GOT3 (cell line): ENCODE measurements around the gene THUMPD3.

Experiments used
- DNase-seq: peaks from one replicate; lab custom pipeline; 2025; ENCODE audit warnings: mixed read lengths; lab: John Stamatoyannopoulos, UW

The THUMPD3 gene, protein sequence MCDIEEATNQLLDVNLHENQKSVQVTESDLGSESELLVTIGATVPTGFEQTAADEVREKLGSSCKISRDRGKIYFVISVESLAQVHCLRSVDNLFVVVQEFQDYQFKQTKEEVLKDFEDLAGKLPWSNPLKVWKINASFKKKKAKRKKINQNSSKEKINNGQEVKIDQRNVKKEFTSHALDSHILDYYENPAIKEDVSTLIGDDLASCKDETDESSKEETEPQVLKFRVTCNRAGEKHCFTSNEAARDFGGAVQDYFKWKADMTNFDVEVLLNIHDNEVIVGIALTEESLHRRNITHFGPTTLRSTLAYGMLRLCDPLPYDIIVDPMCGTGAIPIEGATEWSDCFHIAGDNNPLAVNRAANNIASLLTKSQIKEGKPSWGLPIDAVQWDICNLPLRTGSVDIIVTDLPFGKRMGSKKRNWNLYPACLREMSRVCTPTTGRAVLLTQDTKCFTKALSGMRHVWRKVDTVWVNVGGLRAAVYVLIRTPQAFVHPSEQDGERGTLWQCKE

DNA sequence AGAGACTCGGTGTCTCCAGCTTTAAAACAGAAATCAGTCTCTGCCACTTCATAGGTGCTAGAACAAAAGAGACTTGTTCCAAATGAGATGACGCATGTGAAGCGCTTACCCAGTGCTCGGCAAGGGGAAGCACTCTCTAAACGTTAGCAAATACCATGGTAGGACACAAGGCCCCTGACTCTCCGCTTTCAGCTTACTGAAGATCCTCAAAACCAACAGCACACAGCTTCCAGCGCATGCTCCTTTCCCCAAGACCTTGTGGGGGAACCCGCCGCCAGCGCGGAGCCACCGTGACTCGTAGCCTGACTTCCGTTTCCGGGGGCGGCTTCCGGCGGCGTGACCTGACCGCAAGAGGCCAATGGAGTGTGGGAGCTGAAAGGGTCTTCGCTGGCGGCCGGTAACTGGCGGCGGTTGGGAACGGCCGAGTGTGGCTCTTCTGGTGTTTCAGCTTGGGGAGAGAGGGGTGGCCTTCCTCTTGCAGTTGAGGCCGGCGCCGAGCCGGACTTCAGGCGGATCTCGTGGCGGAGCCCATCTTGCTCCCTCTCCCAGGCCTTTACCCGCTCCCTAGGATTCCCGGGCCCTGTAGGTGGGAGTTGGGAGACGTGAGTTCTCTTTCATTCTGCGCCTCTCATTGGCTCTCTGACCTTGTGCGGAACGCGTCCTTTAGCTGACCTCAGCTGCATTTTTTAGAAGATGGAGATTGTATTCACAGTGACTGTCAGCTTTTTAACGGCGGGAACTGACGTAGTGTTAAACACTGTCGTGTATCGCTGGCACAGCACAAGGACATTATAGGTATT is at the start of gene THUMPD3:
TSS of gene THUMPD3 (plus strand) at position 324 of the 800 bp plus-strand sequence. CDS start 2,015 bp downstream, outside the sequence.
- peak; percentile 64 for DNase-seq

DNA sequence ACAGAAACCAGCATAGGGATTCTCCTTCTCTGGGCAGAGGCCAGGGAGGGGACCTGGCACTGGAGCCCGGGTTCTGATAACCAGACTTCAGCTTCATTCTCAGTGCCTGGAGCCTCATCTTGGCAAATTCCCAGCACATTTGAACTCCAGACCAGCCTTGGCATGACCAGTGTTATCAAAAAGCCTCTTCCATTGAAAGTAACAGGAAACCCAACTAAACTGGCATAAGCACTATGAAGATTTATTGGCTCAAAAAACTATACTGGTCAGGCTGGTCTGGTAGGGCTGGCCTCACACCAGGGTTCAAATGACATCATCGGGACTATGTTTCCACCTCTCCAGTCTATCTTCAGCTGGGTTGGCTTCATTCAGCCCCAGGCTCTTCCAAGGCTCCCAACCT is 48.1 kb upstream of the THUMPD3 start:
- no peak for DNase-seq

DNA sequence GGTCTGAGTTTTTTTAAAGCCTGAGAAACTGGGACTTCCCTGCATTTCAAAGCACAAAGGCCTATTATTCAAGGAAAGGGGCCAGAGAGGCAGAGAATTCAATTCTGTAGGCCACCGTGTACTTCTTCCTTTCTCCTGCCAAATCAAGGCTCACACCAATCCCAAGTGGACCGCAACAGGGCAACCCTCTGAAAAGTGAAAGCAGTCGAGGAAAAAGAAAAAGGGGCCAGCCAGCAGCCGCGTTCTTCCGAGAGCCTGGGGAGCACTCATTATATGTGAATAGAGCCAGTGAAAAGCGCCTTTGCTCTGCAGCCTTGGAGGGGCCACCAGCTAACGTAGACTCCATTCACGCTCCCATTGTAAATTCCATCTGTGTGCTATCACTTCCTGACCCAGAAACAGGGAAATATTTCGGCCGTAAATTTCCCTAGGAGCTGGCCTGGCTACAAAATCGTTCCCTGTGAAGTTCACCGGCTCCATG is 45.9 kb upstream of the THUMPD3 start:
- DNase-seq, result no peak

DNA sequence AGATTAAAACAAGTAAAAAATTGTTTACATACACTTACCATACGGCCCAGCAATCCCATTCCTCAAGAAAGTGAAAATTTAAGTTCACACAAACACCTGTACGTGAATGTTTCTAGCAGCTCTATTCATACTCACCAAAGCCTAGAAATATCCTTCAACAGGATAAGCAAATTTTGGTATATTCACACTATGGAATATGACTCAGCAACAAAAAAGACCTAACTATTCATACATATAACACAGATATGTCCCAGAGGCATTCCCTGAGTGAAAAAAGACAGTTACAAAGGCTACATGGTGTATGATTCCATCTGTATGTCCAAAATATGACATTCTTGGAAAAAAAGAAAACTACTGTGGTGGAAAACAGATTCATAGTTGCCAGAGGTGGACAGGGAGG is 40.1 kb upstream of the THUMPD3 start:
- DNase-seq, result no peak

DNA sequence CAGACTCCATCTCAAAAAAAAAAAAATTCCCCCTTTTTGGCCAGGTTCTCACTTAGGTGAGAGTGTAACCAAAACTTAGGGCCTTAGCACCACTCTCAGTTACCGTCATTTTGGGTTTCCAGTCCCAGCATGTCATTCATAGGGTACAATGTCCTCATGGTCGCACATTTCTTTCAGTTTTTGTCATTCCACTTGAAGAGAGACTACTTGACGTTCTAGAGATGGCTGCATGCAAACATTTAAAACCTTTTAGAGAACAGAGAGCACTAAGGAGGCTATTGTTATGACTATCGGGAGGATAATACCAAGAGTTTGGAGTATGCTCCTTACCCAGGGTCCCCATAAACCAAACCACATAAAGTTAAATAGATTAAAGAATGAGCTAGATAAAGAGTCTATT is 37.9 kb upstream of the THUMPD3 start:
- DNase-seq, result no peak

DNA sequence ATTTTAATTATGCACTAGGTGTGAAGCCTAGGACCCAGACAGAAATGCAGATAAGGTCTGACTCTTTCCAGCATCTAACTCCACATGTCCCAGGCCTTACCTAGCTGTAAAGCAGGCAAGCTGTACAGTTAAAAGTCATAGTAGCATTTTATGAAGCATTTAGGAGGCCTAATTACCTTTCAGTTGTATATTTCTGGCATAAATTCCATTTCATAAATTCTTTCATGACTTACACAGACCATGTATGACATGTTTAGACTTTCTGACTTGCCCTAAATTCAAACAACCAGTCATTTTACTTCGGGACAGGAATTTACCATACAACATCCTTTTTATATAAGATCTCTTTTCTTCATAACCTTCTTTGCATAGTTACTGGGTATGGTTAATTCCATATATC is 35.3 kb upstream of the THUMPD3 start:
- no peak for DNase-seq

DNA sequence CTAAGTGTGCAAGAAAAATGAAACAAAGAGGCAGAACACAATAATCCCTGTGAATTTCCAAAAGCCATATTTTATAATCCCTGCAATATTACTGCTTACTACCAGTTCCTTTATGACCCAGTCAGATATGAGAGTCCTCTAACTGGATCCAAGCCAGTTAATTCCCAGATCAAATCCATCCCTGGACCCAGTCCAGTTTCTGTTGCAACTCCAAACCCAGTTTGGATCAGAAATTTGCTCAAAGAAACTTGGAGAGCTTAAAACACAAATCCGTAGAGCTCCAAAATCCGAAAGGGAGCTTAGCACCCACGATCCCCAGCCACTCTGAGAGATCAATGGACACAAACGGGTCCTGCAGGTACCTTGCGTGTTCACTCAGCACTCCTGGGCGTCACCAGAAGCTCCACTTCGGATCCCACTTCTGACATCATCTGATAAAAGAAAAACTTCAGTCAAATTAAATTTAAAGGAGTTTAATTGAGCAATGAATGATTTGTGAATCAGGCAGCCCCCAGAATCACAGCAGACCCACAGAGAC is 32.6 kb upstream of the THUMPD3 start:
- no peak for DNase-seq

DNA sequence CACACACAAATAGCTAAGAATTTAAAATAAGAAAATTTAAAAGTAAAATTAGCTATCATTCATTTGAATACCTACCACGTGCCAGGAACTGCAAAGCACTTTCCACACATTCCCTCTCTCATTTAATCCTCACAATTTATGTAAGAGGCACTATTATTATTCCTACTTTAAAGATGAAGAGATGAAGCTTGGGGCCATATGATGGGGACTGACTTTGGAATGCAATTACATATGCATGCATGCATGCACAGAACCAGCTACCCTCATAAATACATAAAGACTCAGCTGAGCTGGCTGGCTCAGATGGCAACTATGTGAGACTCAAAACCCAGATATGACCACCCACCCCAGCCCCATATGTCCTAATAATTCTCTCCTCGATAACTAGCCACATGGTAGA is 31.7 kb upstream of the THUMPD3 start:
- DNase-seq, result no peak

DNA sequence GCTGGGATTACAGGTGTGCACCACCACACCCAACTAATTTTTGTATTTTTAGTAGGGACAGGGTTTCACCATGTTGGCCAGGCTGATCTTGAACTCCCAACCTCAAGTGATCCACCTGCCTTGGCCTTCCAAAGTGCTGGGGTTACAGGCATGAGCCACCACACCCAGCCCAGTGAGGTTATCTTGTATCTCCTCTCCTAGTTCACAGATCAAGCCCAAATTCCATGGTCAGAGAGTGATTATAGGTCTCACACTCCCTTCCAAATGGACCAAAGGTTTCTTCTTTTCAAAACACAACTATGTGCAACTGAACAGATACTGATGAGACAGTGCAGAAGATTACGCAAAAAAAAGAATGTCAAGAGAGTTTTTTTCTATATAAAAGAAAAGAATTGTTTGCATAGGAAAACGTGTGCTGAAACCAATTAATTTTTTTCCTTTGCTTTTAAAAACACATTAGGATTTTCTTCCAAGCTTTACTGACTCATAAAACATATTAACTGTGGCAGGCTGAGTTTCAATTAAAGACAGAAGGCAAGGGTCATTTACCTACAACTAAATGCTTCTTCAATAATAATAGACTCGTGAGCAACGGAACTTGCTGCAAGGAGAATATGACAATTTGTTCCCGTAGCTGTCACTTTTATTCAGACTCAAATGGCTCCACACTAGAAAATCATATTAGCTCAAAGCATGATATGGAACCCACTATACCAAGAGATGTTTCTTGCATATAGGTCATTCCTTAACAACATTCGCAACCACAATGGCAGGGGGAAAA is 30.4 kb upstream of the THUMPD3 start:
- no peak for DNase-seq

DNA sequence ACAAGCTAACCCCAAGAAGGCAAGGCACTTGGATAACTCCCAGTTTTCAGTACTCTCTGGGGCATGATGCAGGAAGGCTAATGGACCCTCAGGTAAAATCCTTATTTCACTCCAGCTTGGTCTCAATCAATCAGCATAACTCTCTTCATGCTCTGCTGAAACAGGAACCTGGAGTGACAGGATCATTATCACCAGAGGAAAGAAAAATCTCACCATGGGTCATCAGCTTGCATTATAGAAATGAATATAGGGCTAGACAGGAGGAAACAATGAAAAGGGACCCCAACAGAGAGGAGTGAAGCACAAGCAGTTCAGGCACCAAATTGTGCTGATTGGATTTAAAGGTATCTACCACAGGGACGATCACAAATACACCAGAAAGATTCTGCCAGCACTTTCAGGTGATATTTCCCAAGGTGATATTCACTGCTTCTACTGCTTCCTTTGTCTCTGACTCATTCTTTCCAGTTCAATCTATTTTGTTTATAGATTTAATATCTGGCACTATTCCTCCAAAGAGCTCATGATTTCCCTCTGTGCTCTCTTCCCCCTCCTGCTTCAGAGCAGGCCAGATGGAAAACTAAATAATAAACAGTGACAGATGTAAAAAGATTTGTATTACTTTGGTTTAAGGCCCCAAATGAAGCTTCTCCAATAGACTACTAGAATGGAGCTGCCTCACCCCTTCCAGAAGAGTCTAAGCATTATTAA is 22.9 kb upstream of the THUMPD3 start:
- DNase-seq, result no peak

DNA sequence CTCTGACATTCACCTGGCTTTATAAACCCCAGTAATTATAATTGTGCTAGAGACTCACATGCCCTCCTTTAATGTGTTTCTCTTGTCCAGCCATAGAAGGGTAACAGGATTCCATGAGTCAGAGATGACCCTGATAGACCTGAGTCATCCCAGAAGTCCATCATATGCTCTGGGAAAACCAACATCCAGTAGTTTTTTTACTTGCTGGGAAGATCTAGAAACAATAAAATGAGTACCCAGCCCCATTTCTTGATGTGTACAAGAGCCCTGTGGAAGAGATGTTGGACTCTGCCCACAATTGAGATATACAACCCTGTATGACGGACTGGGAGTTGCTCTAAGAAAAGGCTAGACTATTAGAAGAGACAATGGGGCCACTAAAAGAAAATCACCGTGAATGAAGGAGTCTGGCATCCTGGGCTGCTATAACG is 22.4 kb upstream of the THUMPD3 start:
- DNase-seq, result no peak

DNA sequence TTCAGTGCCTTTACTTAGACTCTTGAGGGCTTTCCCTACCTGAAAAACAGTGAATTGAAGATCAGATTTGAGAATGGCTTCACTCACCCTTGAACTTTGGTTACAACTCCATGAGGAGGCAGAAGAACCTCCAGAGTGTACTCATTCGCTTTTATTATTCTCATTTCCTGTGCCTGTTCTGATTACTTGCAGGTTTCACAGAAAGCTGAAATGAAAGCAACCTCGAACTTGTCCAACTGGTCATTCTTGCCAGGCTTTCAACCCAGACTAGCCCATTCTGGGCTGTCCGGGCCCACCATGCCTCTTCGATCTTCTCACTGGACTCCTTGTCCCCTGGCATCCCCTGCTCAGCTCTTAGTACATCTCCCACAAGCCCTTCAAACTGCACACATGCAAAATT is 20.2 kb upstream of the THUMPD3 start:
- DNase-seq, result no peak

DNA sequence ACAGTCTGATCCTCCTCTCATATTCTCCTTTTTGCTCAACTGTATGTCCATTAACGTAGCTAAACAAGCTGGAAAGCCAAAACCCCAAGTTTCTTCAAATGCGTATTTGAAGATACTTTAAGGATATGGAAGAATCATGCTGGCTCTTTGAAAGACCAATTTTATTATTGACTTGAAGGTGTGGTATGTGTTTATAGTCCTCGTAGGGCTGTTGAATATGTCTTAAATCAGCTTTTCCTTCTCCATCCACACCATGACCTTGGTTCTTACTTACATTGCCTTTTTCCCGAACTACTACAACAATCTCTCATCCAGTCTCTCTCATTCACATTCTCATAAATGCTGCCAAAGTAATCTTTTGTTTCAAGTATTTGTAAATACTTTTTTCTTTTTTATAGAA is 19.7 kb upstream of the THUMPD3 start:
- DNase-seq, result no peak

DNA sequence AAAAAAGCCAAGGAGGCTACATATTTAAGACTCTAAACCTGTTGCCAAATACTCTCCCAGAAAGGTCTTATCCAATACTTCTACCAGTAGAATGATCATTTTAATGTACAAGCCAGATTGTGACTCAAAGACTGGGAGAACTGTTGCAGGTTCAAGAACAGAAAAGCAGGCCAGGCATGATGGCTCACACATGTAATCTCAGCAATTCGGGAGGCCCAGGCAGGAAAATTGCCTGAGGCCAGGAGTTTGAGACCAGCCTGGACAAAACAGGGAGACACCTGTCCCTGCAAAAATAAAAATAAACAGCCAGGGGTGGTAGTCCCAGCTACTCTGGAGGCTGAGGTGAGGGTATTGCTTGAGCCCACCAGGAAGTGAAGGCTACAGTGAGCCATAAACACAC is 17.8 kb upstream of the THUMPD3 start:
- no peak for DNase-seq

DNA sequence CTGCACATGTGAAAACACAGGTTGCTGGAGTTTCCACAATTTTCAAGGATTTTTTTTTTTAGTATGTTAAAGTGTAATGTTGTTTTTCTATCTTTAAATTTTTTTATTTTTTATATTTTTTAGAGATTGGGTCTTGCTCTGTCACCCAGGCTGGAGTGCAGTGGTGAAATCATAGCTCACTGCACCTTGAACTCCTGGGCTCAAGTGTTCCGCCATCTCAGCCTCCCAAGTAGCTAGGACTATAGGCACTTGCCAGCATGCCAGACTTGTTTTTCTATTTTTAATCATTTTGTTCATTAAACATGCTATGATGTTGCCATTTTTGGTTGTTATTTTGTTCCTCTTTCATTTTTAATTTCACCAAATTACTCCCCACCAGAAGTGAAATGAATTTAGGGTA is 16.7 kb upstream of the THUMPD3 start:
- no peak for DNase-seq

DNA sequence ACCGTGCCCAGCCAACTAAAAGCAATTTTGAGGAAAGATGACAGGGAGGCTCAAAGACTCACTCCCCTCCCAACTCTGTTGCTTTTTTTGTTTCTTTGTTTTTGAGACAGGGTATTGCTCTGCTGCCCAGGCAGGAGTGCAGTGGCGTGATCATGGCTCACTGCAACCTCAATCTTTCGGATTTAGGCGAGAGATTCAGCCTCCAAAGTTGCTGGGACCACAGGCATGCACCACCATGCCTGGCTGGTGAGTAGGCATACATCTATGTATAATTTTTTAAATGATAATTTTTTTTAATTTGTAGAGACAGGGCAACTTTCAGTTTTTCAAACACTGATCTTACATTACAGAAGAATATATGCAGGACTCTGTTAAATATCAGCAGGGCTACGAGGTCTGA is 15.8 kb upstream of the THUMPD3 start:
- no peak for DNase-seq

DNA sequence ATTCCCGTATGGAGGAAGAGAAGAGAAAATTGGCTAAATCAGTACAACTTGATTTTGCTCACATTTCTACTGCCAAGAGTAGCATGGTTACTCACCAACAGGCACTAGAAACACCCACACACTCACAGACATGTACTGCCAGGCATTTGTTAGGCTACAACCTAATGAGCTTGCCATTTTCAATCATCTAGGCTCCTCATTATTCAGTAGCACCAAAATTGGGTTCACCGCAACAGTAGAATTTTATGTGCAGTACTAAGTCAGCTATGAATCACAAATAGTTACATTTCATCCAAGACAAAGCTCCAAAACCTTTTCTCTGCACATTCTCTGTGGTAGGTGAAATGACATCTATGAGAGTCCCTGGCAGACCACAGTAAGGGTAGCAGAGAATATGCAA is 15.0 kb upstream of the THUMPD3 start:
- no peak for DNase-seq

DNA sequence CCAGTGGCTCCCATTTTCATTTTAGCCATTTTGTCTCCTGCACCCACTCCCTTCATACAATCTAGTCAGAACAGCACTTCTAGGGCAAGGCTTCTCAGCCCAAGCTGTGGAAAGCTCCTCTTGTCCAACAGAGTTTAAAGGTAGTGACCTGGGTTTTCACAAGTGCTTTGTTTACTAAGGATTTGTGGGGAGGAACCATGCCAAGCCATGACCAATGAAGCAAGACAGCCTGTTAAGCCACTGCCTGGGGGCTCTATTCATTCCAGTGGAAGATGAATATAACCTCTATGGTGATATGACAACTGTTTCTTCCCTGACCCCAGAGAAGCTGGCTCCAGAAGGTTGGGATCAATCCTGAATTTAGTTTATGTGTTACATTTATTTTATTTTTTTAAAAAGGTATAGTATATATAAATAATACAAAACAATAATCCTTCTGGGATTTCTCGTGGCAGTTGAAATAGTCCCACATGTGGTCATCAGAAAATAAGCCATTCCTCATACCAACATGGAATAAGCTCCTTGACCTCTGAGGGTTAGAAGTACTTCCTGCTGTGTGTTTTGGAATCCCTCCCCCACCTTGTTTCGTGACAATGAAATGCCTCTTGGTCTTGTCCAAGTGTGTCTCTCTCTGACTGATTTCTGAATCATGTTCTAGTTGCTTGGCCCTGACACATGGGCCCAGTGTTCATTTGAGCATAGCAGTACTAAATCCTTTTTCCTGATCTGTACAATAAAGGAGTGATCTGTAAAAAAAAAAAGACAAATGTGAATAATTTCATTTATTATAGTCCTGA is 13.3 kb upstream of the THUMPD3 start:
- no peak for DNase-seq

DNA sequence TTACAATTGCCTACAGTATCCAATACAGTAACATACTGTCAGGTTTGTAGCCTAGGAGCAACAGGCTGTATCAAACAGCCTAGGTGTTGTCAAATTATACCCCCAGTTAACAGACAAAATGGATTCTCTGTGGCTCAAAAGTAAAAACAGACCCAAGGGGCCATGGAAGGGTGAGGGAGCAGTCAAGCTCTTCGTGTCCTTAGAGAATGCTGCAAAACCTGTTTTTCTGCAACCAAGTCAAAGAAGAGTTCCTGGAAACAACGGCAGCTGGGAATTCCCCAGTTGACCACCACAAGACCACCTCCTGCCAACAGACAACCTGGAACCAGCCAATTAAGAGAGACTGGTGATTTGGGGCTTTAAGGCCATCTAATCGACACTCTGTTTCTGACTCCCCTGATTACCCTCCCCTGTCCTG is 11.1 kb upstream of the THUMPD3 start:
- no peak for DNase-seq
